Astrocyte of the cerebellum (primary cell): ENCODE measurements around the gene TEDC2.
"Not testable (repeated sequence)": the region's sequence is repeated elsewhere in the genome, so short reads cannot be mapped to it uniquely, and the experiment has no call there.

ENCODE experiments used
- DNase-seq: peaks from one replicate; pipeline ENCODE4 v3.0.0-alpha.2; 2011; ENCODE audit warnings: low read depth
- H3K4me3 ChIP-seq: 2 replicates; pipeline ENCODE4 v1.5.1; 2011; ENCODE audit warnings: mild to moderate bottlenecking, low read depth, low read length, moderate library complexity
- in situ Hi-C: cut with HindIII; loops from 2 replicates; pipeline ENCODE4 v1.10.0; 2017; ENCODE audit warnings: low sequenced_read_pairs
- TF ChIP-seq, protein P1 (sequence below): IDR thresholded peaks from 2 replicates; pipeline ENCODE4 v1.5.1; 2012; ENCODE audit warnings: low read length, low read depth, moderate library complexity, mild to moderate bottlenecking; ENCODE audit errors: missing control alignments

The TEDC2 gene

DNA sequence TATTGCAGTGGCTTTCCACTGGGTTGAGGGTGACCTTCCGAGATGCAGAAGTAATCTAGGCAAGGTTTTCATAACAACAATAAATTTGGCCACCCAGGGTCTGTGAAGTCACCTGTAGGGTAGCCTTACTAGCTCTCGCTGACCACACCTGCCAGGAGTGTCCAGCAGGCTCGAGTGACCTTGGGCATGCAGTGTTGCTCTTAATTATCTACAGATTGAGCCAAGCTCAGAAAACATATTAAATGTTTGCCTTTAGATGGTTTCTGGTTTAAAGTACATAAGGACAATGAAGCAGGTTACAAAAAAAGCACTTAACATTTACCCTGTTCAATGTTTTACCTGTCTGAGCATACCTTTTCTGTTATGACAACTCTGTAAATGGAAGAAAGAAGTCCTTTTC, 16.8 kb downstream of the TEDC2 start:
- TF ChIP-seq, protein P1, sequence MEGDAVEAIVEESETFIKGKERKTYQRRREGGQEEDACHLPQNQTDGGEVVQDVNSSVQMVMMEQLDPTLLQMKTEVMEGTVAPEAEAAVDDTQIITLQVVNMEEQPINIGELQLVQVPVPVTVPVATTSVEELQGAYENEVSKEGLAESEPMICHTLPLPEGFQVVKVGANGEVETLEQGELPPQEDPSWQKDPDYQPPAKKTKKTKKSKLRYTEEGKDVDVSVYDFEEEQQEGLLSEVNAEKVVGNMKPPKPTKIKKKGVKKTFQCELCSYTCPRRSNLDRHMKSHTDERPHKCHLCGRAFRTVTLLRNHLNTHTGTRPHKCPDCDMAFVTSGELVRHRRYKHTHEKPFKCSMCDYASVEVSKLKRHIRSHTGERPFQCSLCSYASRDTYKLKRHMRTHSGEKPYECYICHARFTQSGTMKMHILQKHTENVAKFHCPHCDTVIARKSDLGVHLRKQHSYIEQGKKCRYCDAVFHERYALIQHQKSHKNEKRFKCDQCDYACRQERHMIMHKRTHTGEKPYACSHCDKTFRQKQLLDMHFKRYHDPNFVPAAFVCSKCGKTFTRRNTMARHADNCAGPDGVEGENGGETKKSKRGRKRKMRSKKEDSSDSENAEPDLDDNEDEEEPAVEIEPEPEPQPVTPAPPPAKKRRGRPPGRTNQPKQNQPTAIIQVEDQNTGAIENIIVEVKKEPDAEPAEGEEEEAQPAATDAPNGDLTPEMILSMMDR: no peak
- no peak for DNase-seq
- in situ Hi-C loops: no loop called here
- no peak overlapping the region for H3K4me3 ChIP-seq

DNA sequence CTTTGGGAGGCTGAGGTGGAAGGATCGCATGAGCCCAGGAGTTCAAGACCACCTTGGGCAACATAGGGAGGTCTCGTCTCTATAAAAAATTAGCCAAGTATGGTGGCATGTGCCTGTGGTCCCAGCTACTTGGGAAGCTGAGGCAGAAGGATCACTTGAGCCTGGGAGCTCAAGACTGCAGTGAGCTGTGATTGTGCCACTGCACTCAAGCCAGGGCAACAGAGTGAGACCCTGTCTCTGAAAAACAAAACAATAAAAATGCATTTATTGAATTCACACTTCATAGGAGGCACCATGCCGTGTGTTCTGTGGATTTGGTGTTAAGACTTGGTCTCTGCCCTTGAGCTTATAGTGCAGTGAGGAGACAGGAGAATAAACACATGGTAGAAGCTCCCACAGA, 17.4 kb downstream of the TEDC2 start:
- in situ Hi-C loops: no loop called here
- DNase-seq: no peak
- TF ChIP-seq, protein P1: no peak

DNA sequence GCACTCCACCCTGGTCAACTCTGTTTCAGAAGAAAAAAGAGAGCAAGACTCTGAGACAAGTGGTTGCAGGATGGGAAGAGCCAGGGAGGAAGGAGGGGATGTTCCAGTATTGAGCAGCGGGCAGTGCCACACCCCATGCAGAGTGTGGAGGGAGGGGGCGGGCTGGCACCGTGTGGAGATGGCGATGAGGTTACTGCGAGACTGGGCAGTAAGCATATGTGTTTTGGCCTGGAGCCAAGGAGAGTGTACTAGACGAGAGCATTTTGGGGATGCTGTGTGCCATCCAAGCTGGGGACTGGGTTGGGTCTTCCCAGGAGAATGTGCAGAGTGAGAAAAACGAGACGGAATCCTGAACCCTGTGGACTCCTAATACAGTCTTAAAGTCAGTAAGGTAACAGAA, 18.4 kb downstream of the TEDC2 start:
- no peak for DNase-seq
- no peak overlapping the region for H3K4me3 ChIP-seq
- in situ Hi-C loops: no loop called here
- TF ChIP-seq, protein P1: no peak

More for the DNA sequence above, 17.4 kb downstream of the TEDC2 start:
- H3K4me3 ChIP-seq: no peak overlapping the region

DNA sequence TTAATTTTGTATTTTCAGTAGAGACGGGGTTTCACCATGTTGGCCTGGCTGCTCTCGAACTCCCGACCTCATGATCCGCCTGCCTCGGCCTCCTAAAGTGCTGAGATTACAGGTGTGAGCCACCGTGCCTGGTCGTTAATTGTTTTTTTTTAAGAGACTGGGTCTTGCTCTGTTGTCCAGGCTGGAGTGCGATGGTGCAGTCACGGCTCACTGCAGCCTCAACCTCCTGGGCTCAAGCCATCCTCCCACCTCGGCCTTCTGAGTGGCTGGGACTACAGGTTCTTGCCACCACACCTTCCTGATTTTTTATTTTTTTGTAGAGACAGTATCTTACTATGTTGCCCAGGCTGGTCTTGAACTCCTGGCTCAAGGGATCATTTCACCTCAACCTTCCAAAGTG, 20.1 kb downstream of the TEDC2 start:
- H3K4me3 ChIP-seq, DNase-seq, in situ Hi-C loops: not testable (repeated sequence)

DNA sequence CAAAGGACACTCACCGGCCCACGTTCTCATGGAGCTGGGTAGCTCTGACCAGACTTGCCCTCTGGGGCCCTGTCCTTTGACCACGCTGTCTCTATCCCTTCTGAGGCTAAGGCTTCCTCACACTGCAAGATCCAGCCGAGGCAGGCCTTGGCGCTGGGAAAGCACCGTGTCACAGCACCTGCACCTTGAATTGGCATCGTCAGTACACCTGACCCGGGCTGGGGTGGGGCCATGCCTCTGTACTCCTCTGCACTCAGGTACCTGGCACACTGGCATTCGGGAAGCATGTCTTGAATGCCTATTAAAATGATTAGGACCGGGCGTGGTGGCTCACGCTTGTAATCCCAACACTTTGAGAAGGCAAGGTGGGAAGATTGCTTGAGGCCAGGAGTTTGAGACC, 21.0 kb downstream of the TEDC2 start:
- no peak overlapping the region for H3K4me3 ChIP-seq
- no peak for DNase-seq
- TF ChIP-seq, protein P1: no peak
- in situ Hi-C loops: no loop called here

DNA sequence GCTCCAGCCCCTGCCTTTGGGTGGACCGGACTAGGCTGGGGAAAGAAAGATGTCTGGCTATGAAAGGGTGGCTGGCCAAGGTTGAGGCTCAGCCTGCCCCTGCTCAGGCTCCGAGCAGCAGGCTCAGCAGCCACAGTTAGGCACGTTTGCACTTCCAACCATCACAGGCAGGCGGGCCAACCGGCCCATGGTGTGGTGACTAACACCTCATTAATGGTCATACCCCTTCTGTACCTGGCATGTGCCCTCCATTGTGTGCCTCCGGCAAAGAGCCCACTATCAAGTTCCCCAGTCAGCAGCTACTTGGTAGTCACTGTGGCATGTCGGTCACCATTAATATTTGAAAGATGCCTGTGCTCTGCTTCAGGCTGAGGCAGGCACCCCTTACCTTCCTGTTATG, 21.8 kb downstream of the TEDC2 start:
- DNase-seq: no peak
- TF ChIP-seq, protein P1: no peak
- in situ Hi-C loops: no loop called here
- no peak overlapping the region for H3K4me3 ChIP-seq

DNA sequence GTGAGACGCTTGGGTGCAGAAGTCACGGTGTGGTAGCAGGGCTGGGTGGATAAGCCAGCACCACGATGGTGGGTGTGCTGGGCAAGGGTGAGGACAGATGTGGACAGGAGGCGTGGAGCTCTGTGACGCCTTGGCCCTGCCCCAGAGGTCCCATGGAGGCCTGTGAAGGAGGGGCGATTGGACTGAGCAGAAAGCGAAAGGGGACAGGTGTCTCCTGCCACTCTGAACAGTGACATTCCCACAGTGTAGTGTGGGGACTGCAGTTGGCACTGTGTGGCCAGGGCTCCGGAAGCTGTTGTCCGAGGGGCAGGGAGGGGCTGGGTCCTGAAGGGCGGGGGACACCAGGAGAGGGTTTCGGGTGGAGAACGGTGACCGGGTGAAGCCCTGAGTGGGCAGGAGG, 22.3 kb downstream of the TEDC2 start:
- H3K4me3 ChIP-seq: no peak overlapping the region
- DNase-seq: no peak
- in situ Hi-C loops: no loop called here
- TF ChIP-seq, protein P1: no peak
